ENCODE data around the gene SLIT1. TPM values are rescaled to one million over a fixed set of nuclear protein-coding genes. Genes with fewer than 3 reads are reported as not detected.

SLIT1 gene
- polyA plus RNA-seq, 1 donor (not counting 4 experiments of a cell fraction or from before 2014, with no cell fraction given) = 0.01 TPM

DNA sequence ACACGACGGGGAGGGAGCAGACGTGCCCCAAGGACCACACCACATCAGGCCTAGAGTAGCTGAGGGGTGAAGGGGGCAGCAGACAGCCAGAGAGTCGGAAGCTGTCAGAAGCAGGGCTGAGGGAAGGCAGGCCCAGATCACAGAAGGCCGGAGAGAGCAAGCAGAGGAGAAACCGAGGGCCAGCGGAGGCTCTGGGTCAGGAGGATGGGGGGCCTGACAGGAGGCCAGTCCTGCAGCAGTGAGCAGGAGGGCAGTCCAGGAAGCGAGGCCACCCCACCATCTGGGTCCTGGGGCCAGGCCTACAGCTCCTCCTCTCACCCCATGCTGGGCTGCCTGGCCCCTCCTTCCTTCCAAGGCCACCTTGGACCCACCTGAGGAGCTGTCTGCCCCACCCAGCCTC, 20.3 kb downstream of the SLIT1 start:
- DNase-seq (ENCODE audit: low read depth, low spot score) = no peak
- Histone ChIP-seq H3K4me3 (ENCODE audit: control insufficient read depth in 2 of 3, extremely low read depth in 1 of 3, insufficient read depth in 2 of 3, low read depth in 1 of 3, low read length in 3 of 3) (no peak overlapping the region), H3K27ac (ENCODE audit: control insufficient read depth, insufficient read depth, low read length) (no peak overlapping the region), H3K79me2 (ENCODE audit: control insufficient read depth, insufficient read depth, low read length) (no peaks in the 10 kb centered on the region), H3K9me3 (ENCODE audit: control insufficient read depth, low read depth, low read length) (no peaks in the 10 kb centered on the region), H4K20me1 (ENCODE audit: control insufficient read depth, extremely low read depth, insufficient read depth, low read length) (no peaks in the 10 kb centered on the region), H3K9me1 (ENCODE audit: control insufficient read depth, extremely low read depth, insufficient read depth, low read length) (no peaks in the 10 kb centered on the region), H3K4me1 (ENCODE audit: control insufficient read depth, extremely low read depth, insufficient read depth, low read length) (no peaks in the 10 kb centered on the region), H3K9ac (ENCODE audit: control insufficient read depth, extremely low read depth, insufficient read depth, low read length) (no peak overlapping the region), H3K36me3 (ENCODE audit: control insufficient read depth in 2 of 2, extremely low read depth in 1 of 2, insufficient read depth in 2 of 2, low read length in 2 of 2) (no peaks in the 10 kb centered on the region), H2AFZ (ENCODE audit: control insufficient read depth, low read length) (no peak overlapping the region), H3K27me3 (ENCODE audit: control insufficient read depth, extremely low read depth, insufficient read depth, low read length) (peaks cover 3% of the 10 kb centered on the region), H3K4me2 (ENCODE audit: control insufficient read depth, extremely low read depth, insufficient read depth, low read depth, low read length) (no peak overlapping the region)
- FAIRE-seq = no peak
- no peak for TF ChIP-seq CTCF (optimal IDR thresholded peaks at IDR 0.05 in 1 of 3, IDR thresholded peaks at IDR 0.05 in 1 of 3, conservative IDR thresholded peaks at IDR 0.05 in 1 of 3; ENCODE audit: extremely low read depth in 1 of 3, insufficient read depth in 2 of 3, low read length in 3 of 3)
- TF ChIP-seq EZH2 (IDR thresholded peaks at IDR 0.05; ENCODE audit: low read length) = no peak
- dilution Hi-C loops (cut with MboI; ENCODE audit: extremely low pct_ligation_motif_present, low sequenced_read_pairs) = no loop called here

DNA sequence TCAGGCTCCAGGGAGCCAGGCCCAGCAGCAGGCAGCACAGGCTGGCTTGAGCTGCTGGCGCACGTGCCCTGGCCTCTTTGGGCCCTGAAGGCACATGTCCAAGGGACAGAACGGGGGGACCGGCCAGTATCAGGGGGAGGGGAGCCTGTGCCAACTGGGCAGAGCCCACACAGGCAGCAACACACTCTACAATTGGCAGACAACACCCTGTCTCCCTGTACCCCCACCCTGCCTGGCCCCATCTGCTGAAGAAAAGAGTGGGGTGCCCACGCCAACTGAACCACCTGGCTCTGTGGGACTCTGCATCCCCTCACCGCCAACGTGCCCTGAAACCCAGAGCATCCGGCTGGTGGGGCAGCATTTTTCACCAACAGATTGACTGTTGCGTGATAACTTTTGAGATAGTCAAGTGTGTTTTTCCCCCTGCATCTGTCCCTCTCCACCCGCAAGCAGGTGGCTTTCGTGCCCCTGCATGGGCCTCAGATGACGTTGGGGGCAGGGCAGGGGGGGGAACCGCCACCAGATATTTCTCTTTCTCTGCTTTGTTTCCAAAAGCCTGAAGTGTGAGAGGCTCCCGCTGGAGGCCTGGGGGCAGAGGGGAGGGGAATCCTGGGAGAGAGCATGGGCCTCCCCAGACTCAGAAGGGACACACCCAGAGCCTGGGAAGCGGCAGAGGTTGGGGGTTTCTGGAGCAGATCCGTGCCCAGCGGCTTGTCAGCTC, 21.8 kb downstream of the SLIT1 start:
- no peaks in the 10 kb centered on the region for H4K20me1 ChIP-seq (ENCODE audit: control insufficient read depth, extremely low read depth, insufficient read depth, low read length)
- no peak for FAIRE-seq
- dilution Hi-C loops (cut with MboI; ENCODE audit: extremely low pct_ligation_motif_present, low sequenced_read_pairs) = no loop called here
- H3K4me3 ChIP-seq (ENCODE audit: control insufficient read depth in 2 of 3, extremely low read depth in 1 of 3, insufficient read depth in 2 of 3, low read depth in 1 of 3, low read length in 3 of 3) = no peak overlapping the region
- no peaks in the 10 kb centered on the region for H3K9me3 ChIP-seq (ENCODE audit: control insufficient read depth, low read depth, low read length)
- no peaks in the 10 kb centered on the region for H3K27me3 ChIP-seq (ENCODE audit: control insufficient read depth, extremely low read depth, insufficient read depth, low read length)
- no peaks in the 10 kb centered on the region for H3K36me3 ChIP-seq (ENCODE audit: control insufficient read depth in 2 of 2, extremely low read depth in 1 of 2, insufficient read depth in 2 of 2, low read length in 2 of 2)
- H2AFZ ChIP-seq (ENCODE audit: control insufficient read depth, low read length) = no peak overlapping the region
- TF ChIP-seq CTCF (optimal IDR thresholded peaks at IDR 0.05 in 1 of 3, IDR thresholded peaks at IDR 0.05 in 1 of 3, conservative IDR thresholded peaks at IDR 0.05 in 1 of 3; ENCODE audit: extremely low read depth in 1 of 3, insufficient read depth in 2 of 3, low read length in 3 of 3) (no peak), EZH2 (IDR thresholded peaks at IDR 0.05; ENCODE audit: low read length) (no peak)
- H3K9ac ChIP-seq (ENCODE audit: control insufficient read depth, extremely low read depth, insufficient read depth, low read length) = no peak overlapping the region
- H3K4me1 ChIP-seq (ENCODE audit: control insufficient read depth, extremely low read depth, insufficient read depth, low read length) = no peaks in the 10 kb centered on the region
- H3K27ac ChIP-seq (ENCODE audit: control insufficient read depth, insufficient read depth, low read length) = no peak overlapping the region
- no peaks in the 10 kb centered on the region for H3K79me2 ChIP-seq (ENCODE audit: control insufficient read depth, insufficient read depth, low read length)
- no peaks in the 10 kb centered on the region for H3K9me1 ChIP-seq (ENCODE audit: control insufficient read depth, extremely low read depth, insufficient read depth, low read length)
- no peak for DNase-seq (ENCODE audit: low read depth, low spot score)
- H3K4me2 ChIP-seq (ENCODE audit: control insufficient read depth, extremely low read depth, insufficient read depth, low read depth, low read length) = no peak overlapping the region

Data from keratinocyte (primary cell).